Tibial nerve (tissue), 4 donors: ENCODE measurements around the gene PRKG2.

Experiments used
- EP300 ChIP-seq, 2 donors: sonication (generic); formaldehyde crosslinking; IDR thresholded peaks; one replicate each; pipeline ENCODE4 v1.6.1; 2017; ENCODE audit warnings: antibody characterized with exemption in 2 of 2, mild to moderate bottlenecking in 1 of 2
- POLR2A ChIP-seq, 2 donors: fragments of 450-650 bp; IDR thresholded peaks; one replicate each; pipeline ENCODE4 v1.6.1; 2017; ENCODE audit warnings: antibody characterized with exemption in 2 of 2, mild to moderate bottlenecking in 2 of 2, moderate library complexity in 2 of 2
- TF ChIP-seq, protein P1 (sequence below), 5 experiments: fragments of 200-600 bp in 3 of 5; fragments of 450-650 bp in 2 of 5; sonication (generic) in 3 of 5; IDR thresholded peaks; one replicate each; pipeline ENCODE4 v1.5.1; 2016 to 2019; ENCODE audit warnings: antibody characterized with exemption in 5 of 5, mild to moderate bottlenecking in 3 of 5, moderate library complexity in 2 of 5

DNA sequence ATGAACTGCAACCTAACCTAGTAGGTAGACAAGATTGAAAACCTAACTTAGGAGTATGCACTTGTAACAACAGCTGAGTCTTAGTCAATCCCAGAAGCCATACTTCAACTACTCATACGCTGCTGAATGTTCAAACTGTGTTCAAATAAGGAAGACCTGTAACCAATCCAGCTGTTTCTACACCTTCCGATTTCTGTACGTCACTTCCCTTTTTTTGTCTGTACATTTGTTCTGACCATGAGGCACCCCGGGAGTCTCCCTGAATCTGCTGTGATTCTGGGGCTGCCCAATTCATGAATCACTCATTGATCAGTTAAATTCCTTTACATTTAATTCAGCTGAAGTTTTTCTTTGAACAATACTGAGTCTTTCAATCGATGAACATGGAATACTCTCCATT, 95.0 kb downstream of the PRKG2 start:
- TF ChIP-seq EP300 (IDR thresholded peaks at IDR 0.05) (no peak), POLR2A (IDR thresholded peaks at IDR 0.05) (no peak)
- TF ChIP-seq, protein P1, sequence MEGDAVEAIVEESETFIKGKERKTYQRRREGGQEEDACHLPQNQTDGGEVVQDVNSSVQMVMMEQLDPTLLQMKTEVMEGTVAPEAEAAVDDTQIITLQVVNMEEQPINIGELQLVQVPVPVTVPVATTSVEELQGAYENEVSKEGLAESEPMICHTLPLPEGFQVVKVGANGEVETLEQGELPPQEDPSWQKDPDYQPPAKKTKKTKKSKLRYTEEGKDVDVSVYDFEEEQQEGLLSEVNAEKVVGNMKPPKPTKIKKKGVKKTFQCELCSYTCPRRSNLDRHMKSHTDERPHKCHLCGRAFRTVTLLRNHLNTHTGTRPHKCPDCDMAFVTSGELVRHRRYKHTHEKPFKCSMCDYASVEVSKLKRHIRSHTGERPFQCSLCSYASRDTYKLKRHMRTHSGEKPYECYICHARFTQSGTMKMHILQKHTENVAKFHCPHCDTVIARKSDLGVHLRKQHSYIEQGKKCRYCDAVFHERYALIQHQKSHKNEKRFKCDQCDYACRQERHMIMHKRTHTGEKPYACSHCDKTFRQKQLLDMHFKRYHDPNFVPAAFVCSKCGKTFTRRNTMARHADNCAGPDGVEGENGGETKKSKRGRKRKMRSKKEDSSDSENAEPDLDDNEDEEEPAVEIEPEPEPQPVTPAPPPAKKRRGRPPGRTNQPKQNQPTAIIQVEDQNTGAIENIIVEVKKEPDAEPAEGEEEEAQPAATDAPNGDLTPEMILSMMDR (IDR thresholded peaks at IDR 0.05): no peak
